A204.1 (cell line): ENCODE data around the gene HOXB9.

Source experiments
- FAIRE-seq: peaks from 2 replicates; lab custom pipeline; 2012; peaks lifted over from hg19 to GRCh38; lab: Jason Lieb, UNC

The HOXB9 gene

DNA sequence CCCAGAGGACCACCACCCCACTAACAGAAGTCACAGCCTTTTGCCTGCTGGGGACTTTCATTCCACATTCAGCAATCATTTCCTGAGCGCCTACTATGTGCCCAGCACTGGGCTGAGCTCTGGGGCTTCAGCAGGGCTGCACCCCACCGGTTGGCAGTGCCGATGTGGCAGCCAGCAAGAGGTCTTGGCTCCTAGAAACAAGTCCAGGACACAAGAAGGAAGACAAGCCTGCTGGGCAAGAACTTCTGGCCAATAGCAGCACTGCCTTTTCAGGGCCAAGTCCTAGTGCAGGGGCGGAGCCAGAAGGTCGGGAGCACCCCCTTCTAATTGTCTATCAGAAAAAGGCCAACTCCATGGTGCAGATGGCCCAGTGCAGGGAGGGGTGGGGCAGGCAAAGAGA lies 13.0 kb upstream of the HOXB9 start:
- FAIRE-seq, result no peak

DNA sequence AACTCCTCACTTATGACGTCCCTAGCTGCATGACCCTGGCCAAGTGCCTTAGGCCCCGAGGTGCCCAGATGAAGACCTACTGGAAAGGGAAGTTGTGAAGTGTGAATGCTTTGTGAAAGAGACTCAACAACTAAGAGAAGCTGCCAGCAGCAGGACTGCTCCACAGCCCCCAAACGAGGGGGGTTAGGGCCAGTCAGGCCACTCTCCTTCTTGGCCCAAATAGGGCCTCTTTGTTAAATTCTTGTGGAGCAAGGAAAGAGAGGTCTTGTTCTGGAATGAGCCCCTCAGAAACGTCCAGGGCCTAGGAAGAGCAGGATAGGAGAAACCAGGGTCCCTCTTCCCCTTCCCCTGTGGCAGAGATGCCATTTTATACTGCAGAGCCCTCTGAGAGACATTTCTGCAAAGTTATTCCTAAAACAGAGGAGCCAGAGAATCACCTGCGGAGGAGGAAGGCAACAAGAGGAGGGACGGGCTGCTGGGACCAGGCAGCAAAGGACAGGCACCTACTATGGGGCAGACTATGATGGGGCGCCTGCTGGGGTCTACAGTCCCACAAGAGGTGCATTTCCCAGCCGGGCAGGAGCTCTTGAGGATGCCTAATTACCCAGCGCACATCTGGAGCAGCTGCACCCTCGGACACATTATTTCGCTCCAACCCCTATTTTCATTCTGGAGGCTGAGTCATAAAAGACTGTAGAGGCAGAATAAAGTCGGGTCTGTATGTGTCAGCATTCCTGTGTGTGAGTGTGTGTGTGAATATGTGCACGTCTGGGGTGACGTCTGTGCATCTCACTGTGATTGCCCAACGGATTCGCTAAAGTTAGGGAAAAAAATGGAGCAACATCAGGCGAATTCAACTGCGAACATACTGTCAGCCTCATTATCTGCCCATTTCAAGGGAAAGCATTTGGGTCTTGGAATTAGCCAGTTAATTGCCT lies 11.4 kb upstream of the HOXB9 start:
- no peak for FAIRE-seq

DNA sequence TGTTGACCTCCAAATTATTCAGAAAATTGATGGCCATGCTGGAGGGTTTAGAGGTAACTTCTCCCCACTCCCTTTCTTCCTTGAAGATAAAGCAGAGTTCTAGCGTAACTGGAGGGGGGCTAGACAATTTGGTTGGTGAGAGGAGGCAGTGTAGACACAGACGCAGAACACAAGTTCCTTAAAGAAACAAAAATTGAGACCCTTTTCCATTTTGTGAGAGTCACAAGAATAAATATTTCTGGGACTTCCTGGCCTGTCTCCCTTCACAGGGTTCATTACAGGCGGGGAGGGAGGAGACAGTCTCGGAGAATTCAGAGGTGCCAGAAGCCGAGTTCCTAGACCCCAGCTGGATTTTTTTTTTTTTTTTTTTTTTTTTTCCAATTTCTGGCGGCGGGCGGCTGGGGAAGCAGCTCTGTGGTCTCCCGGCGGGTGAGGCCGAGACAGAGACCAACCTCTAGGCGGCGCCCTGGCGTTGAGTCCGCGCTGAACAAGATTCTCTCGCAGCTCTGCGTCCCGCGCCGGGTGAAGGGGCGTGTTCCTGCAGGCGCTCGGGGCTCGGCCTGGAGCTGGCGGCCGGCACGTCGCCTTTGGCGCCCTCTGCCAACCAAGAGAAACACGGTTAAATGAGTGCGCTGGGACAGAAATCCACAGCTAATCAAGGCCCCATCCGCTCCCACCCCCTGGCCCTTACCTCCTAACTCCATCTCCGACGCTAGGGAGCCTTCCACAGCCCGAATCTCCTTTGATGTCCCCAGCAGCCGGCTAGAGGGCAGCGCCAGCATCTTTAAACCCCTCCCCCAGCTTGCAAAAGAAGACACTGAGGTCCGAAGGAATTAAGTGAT lies 10.2 kb upstream of the HOXB9 start:
- no peak for FAIRE-seq

DNA sequence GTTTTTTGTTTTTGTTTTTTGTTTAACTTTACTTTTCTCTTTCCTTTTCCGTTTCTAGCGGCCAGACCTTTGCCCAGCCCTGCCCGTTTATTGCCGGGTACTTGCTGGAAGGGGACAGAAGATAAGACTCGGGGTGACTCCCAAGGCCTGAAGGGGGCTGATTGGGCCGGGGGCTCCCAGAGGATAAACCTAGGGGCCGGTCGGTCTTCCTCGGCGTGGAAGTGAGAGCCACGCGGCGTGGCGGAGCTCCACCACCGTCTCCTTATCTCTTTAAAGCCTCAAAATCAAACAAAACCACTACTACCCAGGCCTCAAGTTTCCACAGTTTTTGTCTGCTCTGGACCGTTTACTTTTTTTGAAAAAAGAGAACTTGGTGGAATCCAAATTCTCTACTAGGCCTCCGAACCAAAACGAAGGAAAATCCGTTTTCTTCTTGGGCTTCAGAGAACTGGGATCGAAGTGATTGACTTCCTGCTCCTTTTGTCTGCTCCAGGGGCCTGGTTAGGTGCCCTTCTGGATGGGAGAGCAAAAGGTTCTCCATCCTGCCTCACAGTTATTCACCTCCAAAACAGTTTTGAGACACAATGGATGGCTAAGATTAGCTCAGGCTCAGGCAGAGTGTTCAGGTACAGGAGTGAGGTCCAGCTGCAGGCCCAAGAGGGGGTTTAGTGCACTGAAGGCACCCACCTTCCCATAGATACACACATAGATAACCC lies 8.5 kb upstream of the HOXB9 start:
- no peak for FAIRE-seq

GRCh38 chr17:48633266-48633677 lies 7.1 kb upstream of the HOXB9 start:
- FAIRE-seq, result no peak

DNA sequence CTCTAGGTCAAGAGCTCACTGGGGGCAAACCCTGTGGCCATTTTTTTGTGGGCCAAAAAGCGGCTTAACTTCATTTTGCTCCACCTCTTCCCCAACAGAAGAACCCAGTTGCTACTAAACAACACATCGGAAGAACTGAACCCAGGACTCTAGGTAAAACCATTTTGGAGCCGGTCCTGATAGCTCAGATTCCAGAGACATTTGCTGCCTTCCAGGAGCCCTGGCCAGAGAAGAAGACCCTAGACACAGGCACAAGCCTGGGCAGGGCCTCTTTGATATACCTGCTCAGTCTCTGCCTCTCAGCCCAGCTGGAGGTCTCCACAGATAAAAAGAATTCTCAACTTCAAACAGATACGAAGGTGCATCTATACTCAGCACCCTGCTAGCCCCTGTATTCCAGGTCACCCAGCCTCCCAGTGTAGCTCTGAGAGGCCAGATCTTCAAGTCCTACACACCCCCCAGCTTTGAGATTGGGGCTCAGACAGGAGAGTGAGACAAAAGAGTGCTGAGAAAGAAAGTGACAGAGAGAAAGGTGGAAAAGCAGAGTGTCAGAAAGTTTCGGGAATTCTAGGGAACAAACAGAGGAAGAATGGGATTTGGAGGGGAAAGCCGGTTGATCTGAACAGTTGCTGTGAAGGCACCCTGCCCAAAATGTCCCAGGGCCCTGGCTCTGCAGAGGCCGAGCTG lies 6.6 kb upstream of the HOXB9 start:
- no peak for FAIRE-seq

GRCh38 chr17:48631693-48632578 lies 5.8 kb upstream of the HOXB9 start:
- FAIRE-seq, result no peak

GRCh38 chr17:48630925-48631692 lies 5.0 kb upstream of the HOXB9 start:
- FAIRE-seq, result no peak

GRCh38 chr17:48630009-48630924 lies 4.1 kb upstream of the HOXB9 start:
- FAIRE-seq, result no peak

GRCh38 chr17:48629411-48629759 lies 3.2 kb upstream of the HOXB9 start:
- FAIRE-seq, result no peak

- no peak for FAIRE-seq
Observed at GRCh38 chr17:48628649-48629410, 2.7 kb upstream of the HOXB9 start.

DNA sequence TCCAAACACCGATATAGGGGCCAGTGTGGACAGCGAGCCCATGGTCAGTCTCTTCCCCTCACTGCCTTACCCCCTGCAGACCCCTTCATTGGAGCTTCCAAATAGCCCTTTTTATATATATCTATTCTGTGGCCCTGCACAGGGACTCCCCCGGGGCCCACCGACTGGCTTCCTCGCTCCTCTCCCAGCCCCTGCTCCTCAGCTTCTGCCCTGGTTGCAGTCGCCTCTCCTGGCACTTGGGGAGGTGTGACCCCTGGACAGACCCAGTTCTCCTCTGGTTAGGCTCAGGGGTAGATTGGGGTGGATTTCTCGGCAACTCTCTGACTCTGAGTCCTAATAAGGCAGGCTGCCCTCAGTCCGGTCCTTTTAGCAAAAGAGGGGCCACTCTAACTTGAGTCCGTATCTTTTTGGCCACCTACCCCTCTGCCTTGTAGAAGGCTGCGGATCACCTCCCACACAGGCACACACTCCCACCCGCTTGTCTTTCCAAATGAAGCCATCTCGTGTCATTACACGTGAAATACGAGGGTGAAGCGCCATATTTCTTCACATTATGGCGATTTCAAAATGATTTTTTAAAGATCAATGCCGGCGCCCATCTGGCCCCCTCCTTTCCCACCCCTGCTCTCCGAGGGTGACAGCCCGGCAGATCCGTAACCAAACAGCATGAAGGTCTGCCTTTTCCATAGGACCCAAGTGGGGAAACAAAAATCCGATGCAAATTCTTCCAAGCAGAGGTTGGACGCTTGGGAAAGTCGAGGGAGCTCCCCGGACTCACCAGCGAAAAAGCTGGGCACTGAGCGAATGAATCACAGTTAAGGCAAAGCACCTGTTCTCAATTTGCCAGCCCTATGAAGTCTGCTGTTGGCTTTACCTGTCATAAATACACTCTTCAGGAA lies 1.7 kb upstream of the HOXB9 start:
- no peak for FAIRE-seq

DNA sequence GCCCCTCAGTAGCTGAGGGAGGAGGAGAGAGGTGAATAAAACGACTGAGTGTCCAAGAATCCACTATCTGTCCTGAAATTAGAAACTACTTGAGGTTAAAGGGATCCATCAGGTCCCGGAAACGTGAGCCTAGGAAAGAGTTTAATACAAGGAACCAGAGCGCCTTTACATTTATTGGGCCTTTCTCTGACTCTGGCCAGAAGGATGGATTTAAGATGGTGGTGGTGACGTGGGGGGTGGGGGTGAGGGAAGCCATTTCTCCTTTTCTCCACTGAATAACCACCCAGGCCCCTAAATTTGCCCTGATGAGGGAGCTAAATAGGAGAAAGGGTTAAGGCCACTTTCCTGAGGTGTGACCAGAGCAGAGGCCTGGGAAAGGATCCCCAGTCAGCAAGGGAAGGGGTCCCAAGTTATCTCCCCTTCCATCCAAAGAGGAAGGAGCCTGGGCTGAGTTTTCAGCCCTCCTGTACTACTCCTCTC lies 1.0 kb upstream of the HOXB9 start:
- FAIRE-seq, result no peak

- no peak for FAIRE-seq
Observed at GRCh38 chr17:48625495-48626244, 488 bp downstream of the HOXB9 start.

DNA sequence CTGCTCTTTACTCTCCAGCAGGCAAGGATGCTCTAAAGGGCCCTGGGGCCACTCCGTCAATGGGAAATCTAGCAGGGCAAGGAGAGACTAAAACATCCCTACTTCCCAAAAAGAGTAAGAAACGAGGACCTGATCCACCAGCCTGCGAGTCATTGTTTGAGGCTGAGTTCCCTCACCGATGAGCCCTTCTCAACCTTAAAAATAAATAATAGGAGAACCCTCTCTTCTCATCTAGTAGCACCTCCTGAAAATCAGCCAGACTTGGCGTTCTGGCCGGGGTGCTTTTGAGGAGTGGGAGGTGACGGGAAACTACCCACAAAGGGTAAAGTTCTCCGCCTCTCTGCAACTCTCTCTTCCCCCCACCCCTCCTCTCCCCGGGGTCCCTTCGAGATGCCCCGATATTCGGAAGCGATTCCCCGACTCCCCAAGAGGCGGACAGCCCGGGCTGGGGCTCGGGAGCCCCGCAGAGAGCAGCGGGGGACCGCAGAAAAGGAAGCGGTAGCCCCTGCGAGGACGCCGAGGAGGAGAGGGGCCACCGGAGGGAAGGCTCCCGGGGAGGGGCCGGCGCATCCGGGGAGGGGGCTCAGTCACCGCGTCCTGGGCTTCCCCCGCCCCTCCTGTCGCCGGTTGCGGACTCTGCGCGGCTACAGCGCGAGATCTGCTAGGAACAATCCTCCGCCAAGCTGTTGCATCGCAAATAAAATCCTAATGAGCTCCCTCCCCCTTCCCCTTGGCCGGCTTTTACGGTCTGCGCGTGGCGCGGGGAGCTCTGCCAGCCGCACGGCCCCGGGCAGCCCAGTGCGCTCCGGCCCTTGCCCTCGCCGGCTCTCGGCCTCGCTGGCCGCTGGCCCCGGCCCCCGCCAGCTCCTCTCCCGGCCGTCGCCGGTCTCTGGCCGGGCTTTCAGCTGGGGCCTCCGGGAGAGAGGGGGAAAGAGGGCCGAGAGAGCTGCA lies 1.3 kb downstream of the HOXB9 start:
- FAIRE-seq, result no peak
